HEK293 (cell line): Measurements from ENCODE around the gene SCUBE1.

Source experiments
- BCL11A ChIP-seq: fragments of 450-650 bp; formaldehyde crosslinking; IDR thresholded peaks from 2 replicates; pipeline ENCODE4 v1.5.1; 2016; ENCODE audit warnings: low read depth, missing biosample characterization, missing genetic modification characterization
- EGR2 ChIP-seq: fragments of 450-650 bp; formaldehyde crosslinking; IDR thresholded peaks from 2 replicates; pipeline ENCODE4 v1.5.1; 2016; ENCODE audit warnings: low read depth, missing biosample characterization, missing genetic modification characterization
- HOXD13 ChIP-seq: sonication (generic); formaldehyde crosslinking; IDR thresholded peaks from 2 replicates; pipeline ENCODE4 v1.8.0; 2022; ENCODE audit warnings: missing genetic modification reagents, borderline replicate concordance
- KLF17 ChIP-seq: fragments of 450-650 bp; formaldehyde crosslinking; IDR thresholded peaks from 2 replicates; pipeline ENCODE4 v1.5.1; 2016; ENCODE audit warnings: missing biosample characterization, missing genetic modification characterization
- OSR2 ChIP-seq: fragments of 450-650 bp; formaldehyde crosslinking; IDR thresholded peaks from 2 replicates; pipeline ENCODE4 v1.5.1; 2016; ENCODE audit warnings: missing biosample characterization, missing genetic modification characterization
- TRIM28 ChIP-seq: IDR thresholded peaks from 2 replicates; pipeline ENCODE4 v1.6.1; 2011; ENCODE audit warnings: low read length, control low read depth, borderline replicate concordance
- ZBTB1 ChIP-seq: fragments of 450-650 bp; formaldehyde crosslinking; IDR thresholded peaks from 2 replicates; pipeline ENCODE4 v1.5.1; 2016; ENCODE audit warnings: missing biosample characterization, missing genetic modification characterization
- ZBTB17 ChIP-seq: fragments of 450-650 bp; formaldehyde crosslinking; IDR thresholded peaks from 2 replicates; pipeline ENCODE4 v1.5.1; 2016; ENCODE audit warnings: missing biosample characterization, missing genetic modification characterization
- ZBTB21 ChIP-seq: fragments of 450-650 bp; formaldehyde crosslinking; IDR thresholded peaks from 2 replicates; pipeline ENCODE4 v1.5.1; 2017; ENCODE audit warnings: missing biosample characterization, missing genetic modification characterization
- ZBTB7A ChIP-seq: fragments of 450-650 bp; formaldehyde crosslinking; IDR thresholded peaks from 2 replicates; pipeline ENCODE4 v1.5.1; 2016; ENCODE audit warnings: low read depth, missing biosample characterization, missing genetic modification characterization
- ZEB2 ChIP-seq: fragments of 450-650 bp; formaldehyde crosslinking; IDR thresholded peaks from 2 replicates; pipeline ENCODE4 v1.5.1; 2016; ENCODE audit warnings: missing biosample characterization, missing genetic modification characterization
- ZNF10 ChIP-seq: fragments of 450-650 bp; formaldehyde crosslinking; IDR thresholded peaks from 2 replicates; pipeline ENCODE4 v1.5.1; 2017; ENCODE audit warnings: missing biosample characterization, missing genetic modification characterization
- ZNF184 ChIP-seq: fragments of 450-650 bp; IDR thresholded peaks from 2 replicates; pipeline ENCODE4 v1.5.1; 2018; ENCODE audit warnings: missing biosample characterization, mild to moderate bottlenecking, missing genetic modification characterization
- ZNF24 ChIP-seq: fragments of 450-650 bp; formaldehyde crosslinking; IDR thresholded peaks from 2 replicates; pipeline ENCODE4 v1.5.1; 2016; ENCODE audit warnings: missing biosample characterization, missing genetic modification characterization
- ZNF324 ChIP-seq: fragments of 450-650 bp; formaldehyde crosslinking; IDR thresholded peaks from 2 replicates; pipeline ENCODE4 v1.5.1; 2016; ENCODE audit warnings: missing biosample characterization, missing genetic modification characterization
- ZNF366 ChIP-seq: fragments of 450-650 bp; formaldehyde crosslinking; conservative IDR thresholded peaks from 2 replicates; pipeline ENCODE4 v1.5.1; 2016; ENCODE audit warnings: missing biosample characterization, missing genetic modification characterization
- ZNF391 ChIP-seq: fragments of 450-650 bp; formaldehyde crosslinking; IDR thresholded peaks from 2 replicates; pipeline ENCODE4 v1.5.1; 2016; ENCODE audit warnings: low read depth, missing biosample characterization, missing genetic modification characterization, borderline replicate concordance
- ZNF558 ChIP-seq: fragments of 450-650 bp; formaldehyde crosslinking; IDR thresholded peaks from 2 replicates; pipeline ENCODE4 v1.5.1; 2016; ENCODE audit warnings: missing biosample characterization, missing genetic modification characterization
- ZNF585B ChIP-seq: fragments of 450-650 bp; formaldehyde crosslinking; IDR thresholded peaks from 2 replicates; pipeline ENCODE4 v1.5.1; 2016; ENCODE audit warnings: missing biosample characterization, missing genetic modification characterization
- ZNF639 ChIP-seq: fragments of 450-650 bp; formaldehyde crosslinking; IDR thresholded peaks from 2 replicates; pipeline ENCODE4 v1.5.1; 2016; ENCODE audit warnings: missing biosample characterization, missing genetic modification characterization
- ZNF660 ChIP-seq: fragments of 450-650 bp; IDR thresholded peaks from 2 replicates; pipeline ENCODE4 v1.5.1; 2018; ENCODE audit warnings: missing biosample characterization, mild to moderate bottlenecking, missing genetic modification characterization
- ZNF701 ChIP-seq: fragments of 450-650 bp; formaldehyde crosslinking; IDR thresholded peaks from 2 replicates; pipeline ENCODE4 v1.5.1; 2016; ENCODE audit warnings: missing biosample characterization, missing genetic modification characterization
- ZNF776 ChIP-seq: fragments of 450-650 bp; formaldehyde crosslinking; IDR thresholded peaks from 2 replicates; pipeline ENCODE4 v1.5.0; 2017; ENCODE audit warnings: missing biosample characterization, missing genetic modification characterization, borderline replicate concordance
- ZNF843 ChIP-seq: fragments of 450-650 bp; formaldehyde crosslinking; IDR thresholded peaks from 2 replicates; pipeline ENCODE4 v1.5.1; 2016; ENCODE audit warnings: missing biosample characterization, missing genetic modification characterization
- TF ChIP-seq, protein P1 (sequence below): fragments of 450-650 bp; formaldehyde crosslinking; IDR thresholded peaks from 2 replicates; pipeline ENCODE4 v1.5.1; 2016; ENCODE audit warnings: missing biosample characterization, missing genetic modification characterization
- TF ChIP-seq, protein P2 (sequence below): fragments of 450-650 bp; formaldehyde crosslinking; IDR thresholded peaks from 2 replicates; pipeline ENCODE4 v1.5.1; 2016; ENCODE audit warnings: missing biosample characterization, missing genetic modification characterization

Gene SCUBE1

GRCh38 chr22:43263645-43264514 is 79.3 kb downstream of the SCUBE1 start (continued):
- 0 out of 2 replicates have a peak, but pooled peaks have one; percentile 62 for TF ChIP-seq ZNF324 (tag by site-specific recombination)
- peak; percentile 22; the same call in 1 of the 2 replicates for TF ChIP-seq ZNF558 (tag by site-specific recombination)
- peak; percentile 44; the same call in 1 of the 2 replicates for TF ChIP-seq ZNF24 (tag by site-specific recombination)
- TF ChIP-seq ZBTB21 = peak; percentile 71
- peak; percentile 62; the same call in 1 of the 2 replicates for TF ChIP-seq ZNF184 (tag by site-specific recombination)
- no peak for TF ChIP-seq ZNF776
- 0 out of 2 replicates have a peak, but pooled peaks have one; percentile 27 for TF ChIP-seq BCL11A (tag by site-specific recombination)
- no peak; the same call in 1 of the 2 replicates for TF ChIP-seq ZNF10
- TF ChIP-seq, protein P1, sequence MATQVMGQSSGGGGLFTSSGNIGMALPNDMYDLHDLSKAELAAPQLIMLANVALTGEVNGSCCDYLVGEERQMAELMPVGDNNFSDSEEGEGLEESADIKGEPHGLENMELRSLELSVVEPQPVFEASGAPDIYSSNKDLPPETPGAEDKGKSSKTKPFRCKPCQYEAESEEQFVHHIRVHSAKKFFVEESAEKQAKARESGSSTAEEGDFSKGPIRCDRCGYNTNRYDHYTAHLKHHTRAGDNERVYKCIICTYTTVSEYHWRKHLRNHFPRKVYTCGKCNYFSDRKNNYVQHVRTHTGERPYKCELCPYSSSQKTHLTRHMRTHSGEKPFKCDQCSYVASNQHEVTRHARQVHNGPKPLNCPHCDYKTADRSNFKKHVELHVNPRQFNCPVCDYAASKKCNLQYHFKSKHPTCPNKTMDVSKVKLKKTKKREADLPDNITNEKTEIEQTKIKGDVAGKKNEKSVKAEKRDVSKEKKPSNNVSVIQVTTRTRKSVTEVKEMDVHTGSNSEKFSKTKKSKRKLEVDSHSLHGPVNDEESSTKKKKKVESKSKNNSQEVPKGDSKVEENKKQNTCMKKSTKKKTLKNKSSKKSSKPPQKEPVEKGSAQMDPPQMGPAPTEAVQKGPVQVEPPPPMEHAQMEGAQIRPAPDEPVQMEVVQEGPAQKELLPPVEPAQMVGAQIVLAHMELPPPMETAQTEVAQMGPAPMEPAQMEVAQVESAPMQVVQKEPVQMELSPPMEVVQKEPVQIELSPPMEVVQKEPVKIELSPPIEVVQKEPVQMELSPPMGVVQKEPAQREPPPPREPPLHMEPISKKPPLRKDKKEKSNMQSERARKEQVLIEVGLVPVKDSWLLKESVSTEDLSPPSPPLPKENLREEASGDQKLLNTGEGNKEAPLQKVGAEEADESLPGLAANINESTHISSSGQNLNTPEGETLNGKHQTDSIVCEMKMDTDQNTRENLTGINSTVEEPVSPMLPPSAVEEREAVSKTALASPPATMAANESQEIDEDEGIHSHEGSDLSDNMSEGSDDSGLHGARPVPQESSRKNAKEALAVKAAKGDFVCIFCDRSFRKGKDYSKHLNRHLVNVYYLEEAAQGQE = no peak
- TF ChIP-seq ZNF391 (tag by site-specific recombination) = peak; percentile 7; the same call in 1 of the 2 replicates
- TF ChIP-seq ZNF366 (tag by site-specific recombination) = 0 out of 2 replicates have a peak, but pooled peaks have one; percentile 23
- TF ChIP-seq ZNF660 = peak; percentile 89
- TF ChIP-seq ZNF639 (tag by site-specific recombination) = peak; percentile 20; the same call in 1 of the 2 replicates
- peak; percentile 63; the same call in 1 of the 2 replicates for TF ChIP-seq TRIM28
- TF ChIP-seq ZNF701 (tag by site-specific recombination) = no peak
- TF ChIP-seq ZEB2 = peak; percentile 85
- TF ChIP-seq, protein P2, sequence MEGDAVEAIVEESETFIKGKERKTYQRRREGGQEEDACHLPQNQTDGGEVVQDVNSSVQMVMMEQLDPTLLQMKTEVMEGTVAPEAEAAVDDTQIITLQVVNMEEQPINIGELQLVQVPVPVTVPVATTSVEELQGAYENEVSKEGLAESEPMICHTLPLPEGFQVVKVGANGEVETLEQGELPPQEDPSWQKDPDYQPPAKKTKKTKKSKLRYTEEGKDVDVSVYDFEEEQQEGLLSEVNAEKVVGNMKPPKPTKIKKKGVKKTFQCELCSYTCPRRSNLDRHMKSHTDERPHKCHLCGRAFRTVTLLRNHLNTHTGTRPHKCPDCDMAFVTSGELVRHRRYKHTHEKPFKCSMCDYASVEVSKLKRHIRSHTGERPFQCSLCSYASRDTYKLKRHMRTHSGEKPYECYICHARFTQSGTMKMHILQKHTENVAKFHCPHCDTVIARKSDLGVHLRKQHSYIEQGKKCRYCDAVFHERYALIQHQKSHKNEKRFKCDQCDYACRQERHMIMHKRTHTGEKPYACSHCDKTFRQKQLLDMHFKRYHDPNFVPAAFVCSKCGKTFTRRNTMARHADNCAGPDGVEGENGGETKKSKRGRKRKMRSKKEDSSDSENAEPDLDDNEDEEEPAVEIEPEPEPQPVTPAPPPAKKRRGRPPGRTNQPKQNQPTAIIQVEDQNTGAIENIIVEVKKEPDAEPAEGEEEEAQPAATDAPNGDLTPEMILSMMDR = no peak
- no peak for TF ChIP-seq ZBTB7A (tag by site-specific recombination)
- peak; percentile 70; the same call in 1 of the 2 replicates for TF ChIP-seq ZBTB17
- no peak for TF ChIP-seq HOXD13 (CRISPR knock-in tag)
- TF ChIP-seq ZBTB1 (tag by site-specific recombination) = 0 out of 2 replicates have a peak, but pooled peaks have one; percentile 33
- TF ChIP-seq OSR2 (tag by site-specific recombination) = peak; percentile 96
- TF ChIP-seq ZNF585B (tag by site-specific recombination) = no peak
- peak; percentile 54; the same call in 1 of the 2 replicates for TF ChIP-seq KLF17
- peak; percentile 44; the same call in 1 of the 2 replicates for TF ChIP-seq ZNF843
- TF ChIP-seq EGR2 (tag by site-specific recombination) = peak; percentile 45; the same call in 1 of the 2 replicates
